OCI-LY1 (cell line): ENCODE results near the gene REL.

Experiments
- H2AFZ ChIP-seq: fragments of 200-600 bp; sonication (generic), shearing (Covaris generic); 2 replicates; pipeline ENCODE4 v1.6.0; 2014; ENCODE audit warnings: antibody characterized with exemption, mild to moderate bottlenecking, low read length
- H3F3A ChIP-seq: fragments of 200-600 bp; sonication (generic), shearing (Covaris generic); 2 replicates; pipeline ENCODE4 v1.6.0; 2014; ENCODE audit warnings: mild to moderate bottlenecking, antibody characterized with exemption, low read length, moderate library complexity; ENCODE audit not compliant: insufficient read depth
- H3K27ac ChIP-seq: fragments of 200-600 bp; sonication (generic); 2 replicates; pipeline ENCODE4 v1.5.1; 2014; ENCODE audit warnings: low read length, mixed run types, mild to moderate bottlenecking, low read depth; ENCODE audit not compliant: poor library complexity, severe bottlenecking
- H3K27me3 ChIP-seq: fragments of 200-600 bp; sonication (generic); 2 replicates; pipeline ENCODE4 v1.6.0; 2014; ENCODE audit warnings: antibody characterized with exemption, mild to moderate bottlenecking, low read length, moderate library complexity; ENCODE audit not compliant: insufficient read depth
- H3K36me3 ChIP-seq: fragments of 200-600 bp; sonication (generic); 2 replicates; pipeline ENCODE4 v1.6.1; 2014; ENCODE audit warnings: mild to moderate bottlenecking, antibody characterized with exemption, low read length, moderate library complexity, mixed read lengths; ENCODE audit not compliant: insufficient read depth
- H3K4me1 ChIP-seq: fragments of 200-600 bp; sonication (generic); 2 replicates; pipeline ENCODE4 v1.5.1; 2014; ENCODE audit warnings: mild to moderate bottlenecking, low read length, moderate library complexity; ENCODE audit not compliant: insufficient read depth, severe bottlenecking
- H3K4me2 ChIP-seq: fragments of 200-600 bp; sonication (generic), shearing (Covaris generic); 2 replicates; pipeline ENCODE4 v1.6.1; 2014; ENCODE audit warnings: low read length
- H3K4me3 ChIP-seq: fragments of 200-600 bp; sonication (generic); 2 replicates; pipeline ENCODE4 v1.5.1; 2014; ENCODE audit warnings: low read length, low read depth, mild to moderate bottlenecking, mixed read lengths; ENCODE audit not compliant: poor library complexity, severe bottlenecking
- H3K79me2 ChIP-seq: fragments of 200-600 bp; shearing (Covaris generic); 2 replicates; pipeline ENCODE4 v1.6.1; 2016; ENCODE audit warnings: mixed run types, low read length, mixed read lengths; ENCODE audit not compliant: insufficient read depth
- H3K9ac ChIP-seq: fragments of 200-600 bp; sonication (generic), shearing (Covaris generic); 2 replicates; pipeline ENCODE4 v1.6.1; 2014; ENCODE audit warnings: mild to moderate bottlenecking, low read length, mixed read lengths
- H3K9me2 ChIP-seq: fragments of 200-600 bp; sonication (generic), shearing (Covaris generic); 2 replicates; pipeline ENCODE4 v1.6.1; 2014; ENCODE audit warnings: low read depth, mild to moderate bottlenecking, low read length, mixed read lengths
- H3K9me3 ChIP-seq: fragments of 200-600 bp; shearing (Covaris generic); 2 replicates; pipeline ENCODE4 v1.6.1; 2014; ENCODE audit warnings: low read length, mixed read lengths
- H4K20me1 ChIP-seq: fragments of 200-600 bp; sonication (generic), shearing (Covaris generic); 2 replicates; pipeline ENCODE4 v1.6.0; 2016; ENCODE audit warnings: mild to moderate bottlenecking, low read length; ENCODE audit not compliant: insufficient read depth
- EZH2 ChIP-seq: fragments of 200-600 bp; sonication (generic), shearing (Covaris generic); IDR thresholded peaks from 2 replicates; pipeline ENCODE4 v1.8.0; 2017; ENCODE audit warnings: borderline replicate concordance, mixed run types, mild to moderate bottlenecking, antibody characterized with exemption, low read length, moderate library complexity, mixed read lengths
- TF ChIP-seq, protein P1 (sequence below): fragments of 200-600 bp; sonication (generic), shearing (Covaris generic); IDR thresholded peaks from 2 replicates; pipeline ENCODE4 v1.5.1; 2017; ENCODE audit warnings: mild to moderate bottlenecking, antibody characterized with exemption, low read length, moderate library complexity, mixed read lengths

REL gene

DNA sequence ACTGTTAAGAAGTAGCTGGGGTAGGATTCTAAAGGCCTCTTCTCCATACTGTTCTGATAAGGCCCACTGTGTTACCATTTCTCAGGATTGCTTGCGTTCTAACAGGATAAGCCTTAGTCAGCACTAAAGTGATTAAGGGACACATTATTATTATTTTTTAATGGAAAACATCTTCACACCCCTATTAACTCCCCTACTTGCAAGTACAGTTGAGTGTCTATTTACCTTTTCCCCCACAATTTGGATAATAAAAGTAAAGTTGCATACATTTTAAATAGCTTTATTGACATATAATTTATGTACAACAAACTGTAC is 9.0 kb downstream of the REL start:
- Histone ChIP-seq H3K9me2 (no peaks in the 10 kb centered on the region), H3K4me1 (peaks cover 57% of the 10 kb centered on the region), H3K4me2 (peak overlapping the region; percentile 42; the same call in 1 of the 2 replicates), H3K79me2 (peaks cover 88% of the 10 kb centered on the region), H3K27me3 (no peaks in the 10 kb centered on the region), H3K9ac (no peak overlapping the region; the same call in 1 of the 2 replicates), H2AFZ (no peak overlapping the region), H3K4me3 (peak overlapping the region; percentile 25), H3K36me3 (peaks cover 95% of the 10 kb centered on the region), H3F3A (no peaks in the 10 kb centered on the region), H4K20me1 (peaks cover 17% of the 10 kb centered on the region; the same call in 1 of the 2 replicates), H3K9me3 (no peaks in the 10 kb centered on the region), H3K27ac (peak overlapping the region; percentile 69)
- no peak for TF ChIP-seq EZH2
- TF ChIP-seq, protein P1, sequence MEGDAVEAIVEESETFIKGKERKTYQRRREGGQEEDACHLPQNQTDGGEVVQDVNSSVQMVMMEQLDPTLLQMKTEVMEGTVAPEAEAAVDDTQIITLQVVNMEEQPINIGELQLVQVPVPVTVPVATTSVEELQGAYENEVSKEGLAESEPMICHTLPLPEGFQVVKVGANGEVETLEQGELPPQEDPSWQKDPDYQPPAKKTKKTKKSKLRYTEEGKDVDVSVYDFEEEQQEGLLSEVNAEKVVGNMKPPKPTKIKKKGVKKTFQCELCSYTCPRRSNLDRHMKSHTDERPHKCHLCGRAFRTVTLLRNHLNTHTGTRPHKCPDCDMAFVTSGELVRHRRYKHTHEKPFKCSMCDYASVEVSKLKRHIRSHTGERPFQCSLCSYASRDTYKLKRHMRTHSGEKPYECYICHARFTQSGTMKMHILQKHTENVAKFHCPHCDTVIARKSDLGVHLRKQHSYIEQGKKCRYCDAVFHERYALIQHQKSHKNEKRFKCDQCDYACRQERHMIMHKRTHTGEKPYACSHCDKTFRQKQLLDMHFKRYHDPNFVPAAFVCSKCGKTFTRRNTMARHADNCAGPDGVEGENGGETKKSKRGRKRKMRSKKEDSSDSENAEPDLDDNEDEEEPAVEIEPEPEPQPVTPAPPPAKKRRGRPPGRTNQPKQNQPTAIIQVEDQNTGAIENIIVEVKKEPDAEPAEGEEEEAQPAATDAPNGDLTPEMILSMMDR, result no peak

GRCh38 chr2:60891180-60891579 is 9.8 kb downstream of the REL start:
- peak overlapping the region; percentile 69 for H3K27ac ChIP-seq
- peaks cover 17% of the 10 kb centered on the region for H4K20me1 ChIP-seq
- no peak overlapping the region for H2AFZ ChIP-seq
- peaks cover 95% of the 10 kb centered on the region for H3K36me3 ChIP-seq
- peaks cover 52% of the 10 kb centered on the region for H3K4me1 ChIP-seq
- H3K9me3 ChIP-seq, result no peaks in the 10 kb centered on the region
- H3K9ac ChIP-seq, result no peak overlapping the region; the same call in 1 of the 2 replicates
- no peaks in the 10 kb centered on the region for H3K9me2 ChIP-seq
- no peaks in the 10 kb centered on the region for H3K27me3 ChIP-seq
- H3F3A ChIP-seq, result no peaks in the 10 kb centered on the region
- TF ChIP-seq EZH2, result no peak
- TF ChIP-seq, protein P1, result no peak
- H3K4me3 ChIP-seq, result no peak overlapping the region
- peak overlapping the region; percentile 25; the same call in 1 of the 2 replicates for H3K4me2 ChIP-seq
- H3K79me2 ChIP-seq, result peaks cover 86% of the 10 kb centered on the region

DNA sequence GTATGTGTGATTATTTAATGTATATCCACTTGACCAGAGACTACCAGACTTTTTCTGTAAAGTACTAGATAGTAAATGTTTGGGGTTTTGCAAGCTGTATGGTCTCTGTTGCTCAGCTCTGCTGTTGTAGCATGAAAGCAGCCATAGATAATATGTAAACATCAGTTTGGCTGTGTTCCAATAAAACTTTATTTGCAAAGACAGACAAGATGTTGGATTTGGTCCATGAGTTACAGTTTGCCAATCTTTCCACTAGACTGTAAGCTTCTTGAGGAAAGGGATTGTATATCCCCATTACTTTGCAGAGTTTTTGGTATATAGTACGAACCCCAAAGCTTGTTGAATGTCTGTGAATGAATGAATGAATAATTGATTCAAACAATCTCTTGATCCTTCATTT is 17.2 kb downstream of the REL start:
- Histone ChIP-seq H3K4me3 (no peak overlapping the region), H3K27ac (peak overlapping the region; percentile 9), H3K4me1 (no peaks in the 10 kb centered on the region), H3K36me3 (peaks cover 99% of the 10 kb centered on the region), H3K9ac (no peak overlapping the region), H3K79me2 (peaks cover 50% of the 10 kb centered on the region), H3F3A (peaks cover 7% of the 10 kb centered on the region; the same call in 1 of the 2 replicates), H3K9me2 (no peaks in the 10 kb centered on the region), H3K4me2 (no peak overlapping the region), H4K20me1 (no peaks in the 10 kb centered on the region; the same call in 1 of the 2 replicates), H2AFZ (no peak overlapping the region), H3K9me3 (no peaks in the 10 kb centered on the region), H3K27me3 (no peaks in the 10 kb centered on the region)
- TF ChIP-seq, protein P1, result no peak
- TF ChIP-seq EZH2, result no peak
